PC-3 (cell line): Measurements from ENCODE around the gene RANBP1. TPM values are rescaled to one million over a fixed set of nuclear protein-coding genes. Genes with fewer than 3 reads are reported as not detected.

Experiments used
- ATAC-seq: fragments of 200-7000 bp; cut with Tn5 transposase; 2 replicates; pipeline ENCODE4 v1.9.1; 2020; ENCODE audit warnings: mild to moderate bottlenecking, moderate library complexity
- BruUV-seq: library from RNA; stranded (reverse); fragments of 400-500 nt; replicated peaks from 2 replicates; lab custom pipeline; 2021; lab: Mats Ljungman, UMichigan
- CTCF ChIA-PET: fragments of 300-600 bp; sonication (Branson Sonifier 250); formaldehyde crosslinking; loops from one replicate; lab custom pipeline; 2022; ENCODE audit warnings: antibody characterized with exemption; lab: Charles Lee
- POLR2A ChIA-PET: fragments of 300-600 bp; sonication (Branson Sonifier 250); formaldehyde crosslinking; loops from one replicate; lab custom pipeline; 2022; ENCODE audit warnings: antibody characterized with exemption; ENCODE audit not compliant: unreplicated experiment; lab: Charles Lee
- DNase-seq: peaks from one replicate; pipeline ENCODE4 v3.0.0-alpha.2; 2015
- H2AFZ ChIP-seq: fragments of 300-600 bp; sonication (generic); 2 replicates; pipeline ENCODE4 v1.6.0; 2016; ENCODE audit warnings: antibody characterized with exemption, low read length
- H3F3A ChIP-seq: fragments of 300-600 bp; sonication (generic); one replicate; pipeline ENCODE4 v1.6.0; 2017; ENCODE audit warnings: antibody characterized with exemption, low read length, control low read depth, mild to moderate bottlenecking; ENCODE audit not compliant: unreplicated experiment
- H3K27ac ChIP-seq: fragments of 300-600 bp; sonication (generic); 2 replicates; pipeline ENCODE4 v1.5.1; 2016; ENCODE audit warnings: mild to moderate bottlenecking, low read length
- H3K27me3 ChIP-seq: fragments of 300-600 bp; sonication (generic); 2 replicates; pipeline ENCODE4 v1.6.1; 2016; ENCODE audit warnings: low read length, mixed read lengths
- H3K36me3 ChIP-seq: fragments of 300-600 bp; sonication (generic); 2 replicates; pipeline ENCODE4 v1.6.1; 2016; ENCODE audit warnings: low read depth, mixed run types, low read length, mixed read lengths
- H3K4me1 ChIP-seq: fragments of 300-600 bp; sonication (generic); 2 replicates; pipeline ENCODE4 v1.5.1; 2016; ENCODE audit warnings: low read length; ENCODE audit not compliant: insufficient read depth
- H3K4me2 ChIP-seq: fragments of 300-600 bp; sonication (generic); 2 replicates; pipeline ENCODE4 v1.6.0; 2016; ENCODE audit warnings: low read length
- H3K4me3 ChIP-seq: fragments of 300-600 bp; sonication (generic); 2 replicates; pipeline ENCODE4 v1.5.1; 2016; ENCODE audit warnings: mild to moderate bottlenecking, low read length, mixed read lengths
- H3K79me2 ChIP-seq: fragments of 300-600 bp; sonication (generic); 2 replicates; pipeline ENCODE4 v1.6.1; 2017; ENCODE audit warnings: low read length, mixed read lengths
- H3K9ac ChIP-seq: fragments of 300-600 bp; sonication (generic); 2 replicates; pipeline ENCODE4 v1.6.0; 2016; ENCODE audit warnings: mild to moderate bottlenecking, low read length
- H3K9me2 ChIP-seq: fragments of 300-600 bp; sonication (generic); replicated peaks from 2 replicates; pipeline ENCODE4 v1.6.1; 2016; ENCODE audit warnings: mixed run types, low read length, mixed read lengths
- H3K9me3 ChIP-seq: fragments of 300-600 bp; sonication (generic); 2 replicates; pipeline ENCODE4 v1.6.1; 2016; ENCODE audit warnings: low read length, mixed read lengths
- H4K20me1 ChIP-seq: fragments of 300-600 bp; sonication (generic); 2 replicates; pipeline ENCODE4 v1.6.1; 2016; ENCODE audit warnings: low read length, mixed read lengths
- CTCF ChIP-seq: fragments of 300-600 bp; sonication (generic); conservative IDR thresholded peaks from 2 replicates; pipeline ENCODE4 v1.5.1; 2017; ENCODE audit warnings: antibody characterized with exemption, low read depth, mild to moderate bottlenecking, low read length
- EZH2 ChIP-seq: fragments of 300-600 bp; sonication (generic); IDR thresholded peaks from one replicate; pipeline ENCODE4 v1.6.1; 2017; ENCODE audit warnings: antibody characterized with exemption, mild to moderate bottlenecking, low read length; ENCODE audit not compliant: unreplicated experiment
- EZH2phosphoT487 ChIP-seq: fragments of 300-600 bp; sonication (generic); IDR thresholded peaks from 2 replicates; pipeline ENCODE4 v1.6.1; 2018; ENCODE audit warnings: mild to moderate bottlenecking, antibody characterized with exemption, low read length, borderline replicate concordance
- intact Hi-C: fragments of 100-400 bp; cut with micrococcal nuclease; formaldehyde crosslinking; loops from 2 replicates; pipeline ENCODE4 v1.9.0; 2023
- total RNA-seq: library from RNA; depleted of rRNA; stranded (reverse); fragments of >200 nt; gene quantifications from 2 replicates; pipeline ENCODE4 v1.2.3, GENCODE V29; 2014

RANBP1 gene
- total RNA-seq, 1 experiment from 2014 or later = 356 TPM

GRCh38 chr22:20169253-20169822 lies 53.4 kb downstream of the RANBP1 start:
- no peaks in the 10 kb centered on the region for H3K9me2 ChIP-seq
- no peak overlapping the region for H3K9ac ChIP-seq
- ATAC-seq (no peak), DNase-seq (peak; percentile 14)
- no peaks in the 10 kb centered on the region for H3K27me3 ChIP-seq
- no peak overlapping the region for H2AFZ ChIP-seq
- no peaks in the 10 kb centered on the region for H3K79me2 ChIP-seq
- intact Hi-C loops = no loop called here
- no peaks in the 10 kb centered on the region for H4K20me1 ChIP-seq
- H3F3A ChIP-seq = no peaks in the 10 kb centered on the region
- no peaks in the 10 kb centered on the region for H3K36me3 ChIP-seq
- CTCF ChIA-PET = no interaction called here
- no peaks in the 10 kb centered on the region for H3K4me1 ChIP-seq
- TF ChIP-seq CTCF (no peak), EZH2phosphoT487 (no peak), EZH2 (no peak)
- no peak overlapping the region for H3K27ac ChIP-seq
- BruUV-seq = no TSS peak
- no peaks in the 10 kb centered on the region for H3K9me3 ChIP-seq
- no peak overlapping the region for H3K4me2 ChIP-seq
- H3K4me3 ChIP-seq = no peak overlapping the region
- POLR2A ChIA-PET = no interaction called here

GRCh38 chr22:20170170-20170569 lies 54.3 kb downstream of the RANBP1 start:
- H3K4me1 ChIP-seq = no peaks in the 10 kb centered on the region
- no peaks in the 10 kb centered on the region for H3K9me3 ChIP-seq
- H3K79me2 ChIP-seq = no peaks in the 10 kb centered on the region
- no peaks in the 10 kb centered on the region for H3K36me3 ChIP-seq
- no peak overlapping the region for H3K4me3 ChIP-seq
- H3F3A ChIP-seq = no peaks in the 10 kb centered on the region
- no peak overlapping the region for H3K4me2 ChIP-seq
- TF ChIP-seq CTCF (no peak), EZH2 (no peak), EZH2phosphoT487 (no peak)
- DNase-seq (no peak), ATAC-seq (no peak)
- no peak overlapping the region for H3K9ac ChIP-seq
- intact Hi-C loops = no loop called here
- ChIA-PET POLR2A (no interaction called here), CTCF (no interaction called here)
- H3K9me2 ChIP-seq = no peaks in the 10 kb centered on the region
- no peak overlapping the region for H3K27ac ChIP-seq
- H3K27me3 ChIP-seq = no peaks in the 10 kb centered on the region
- no peaks in the 10 kb centered on the region for H4K20me1 ChIP-seq
- H2AFZ ChIP-seq = no peak overlapping the region
- no TSS peak for BruUV-seq

DNA sequence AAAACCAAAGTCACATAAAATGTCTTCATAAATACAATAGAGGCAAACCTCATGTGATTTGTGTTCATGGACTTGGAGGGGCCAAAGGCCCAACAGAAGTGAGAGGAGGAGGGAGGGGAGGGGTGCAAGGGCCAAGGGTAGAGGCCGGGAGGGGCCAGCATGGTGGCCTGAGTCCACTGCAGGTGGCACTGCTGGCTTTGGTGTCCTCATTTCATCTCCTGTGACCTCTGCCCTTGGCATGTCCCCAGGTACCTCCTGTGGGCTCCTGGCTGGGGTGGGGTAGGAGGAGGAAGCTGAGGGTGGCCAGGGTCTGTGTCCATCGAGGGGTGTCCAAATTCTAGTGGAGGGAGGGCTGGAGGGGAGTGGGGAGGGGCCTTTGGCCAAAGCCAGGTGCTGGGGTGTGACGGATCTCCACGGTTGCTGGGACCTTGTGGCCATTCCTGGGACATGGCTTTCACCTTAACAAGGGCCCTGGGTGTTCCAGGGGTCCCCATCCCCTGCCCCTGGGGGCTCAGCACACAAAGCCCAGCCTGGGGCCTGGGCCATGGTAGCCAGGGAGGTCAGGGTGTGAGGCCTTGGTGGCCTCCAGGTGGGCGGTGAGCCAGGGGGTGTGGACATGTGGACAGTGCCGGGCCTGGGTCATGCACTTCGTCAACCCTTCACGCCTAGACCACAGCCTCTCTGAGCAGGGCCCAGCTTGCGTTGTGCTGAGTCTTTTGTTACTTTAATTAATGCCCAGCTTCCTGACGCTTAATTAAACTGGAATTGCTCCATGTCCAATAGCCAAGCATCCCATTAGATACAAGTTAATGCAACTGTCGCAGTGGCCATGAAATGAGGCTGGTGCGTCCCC lies 55.6 kb downstream of the RANBP1 start:
- Histone ChIP-seq H3K9me3 (no peaks in the 10 kb centered on the region), H3F3A (no peaks in the 10 kb centered on the region), H3K4me1 (no peaks in the 10 kb centered on the region), H3K27me3 (no peaks in the 10 kb centered on the region), H3K4me2 (no peak overlapping the region), H3K36me3 (no peaks in the 10 kb centered on the region), H3K27ac (no peak overlapping the region), H3K79me2 (no peaks in the 10 kb centered on the region), H3K9ac (no peak overlapping the region), H3K9me2 (no peaks in the 10 kb centered on the region), H2AFZ (no peak overlapping the region), H4K20me1 (no peaks in the 10 kb centered on the region), H3K4me3 (no peak overlapping the region)
- no TSS peak for BruUV-seq
- TF ChIP-seq CTCF = no peak
- TF ChIP-seq EZH2phosphoT487 = no peak
- no peak for TF ChIP-seq EZH2
- ATAC-seq (no peak), DNase-seq (no peak)
- intact Hi-C loops = no loop called here
- POLR2A ChIA-PET = no interaction called here
- CTCF ChIA-PET = no interaction called here
